ENCODE measurements around the gene UPK3B. TPM values are rescaled to one million over a fixed set of nuclear protein-coding genes. Genes with fewer than 3 reads are reported as not detected.
A peak's percentile ranks its signal among the peaks of the same experiment; 100 is the strongest.
"Not testable (repeated sequence)": the region's sequence is repeated elsewhere in the genome, so short reads cannot be mapped to it uniquely, and the experiment has no call there.

Gene UPK3B
- total RNA-seq, 1 experiment from 2014 or later: 3.6 TPM

DNA sequence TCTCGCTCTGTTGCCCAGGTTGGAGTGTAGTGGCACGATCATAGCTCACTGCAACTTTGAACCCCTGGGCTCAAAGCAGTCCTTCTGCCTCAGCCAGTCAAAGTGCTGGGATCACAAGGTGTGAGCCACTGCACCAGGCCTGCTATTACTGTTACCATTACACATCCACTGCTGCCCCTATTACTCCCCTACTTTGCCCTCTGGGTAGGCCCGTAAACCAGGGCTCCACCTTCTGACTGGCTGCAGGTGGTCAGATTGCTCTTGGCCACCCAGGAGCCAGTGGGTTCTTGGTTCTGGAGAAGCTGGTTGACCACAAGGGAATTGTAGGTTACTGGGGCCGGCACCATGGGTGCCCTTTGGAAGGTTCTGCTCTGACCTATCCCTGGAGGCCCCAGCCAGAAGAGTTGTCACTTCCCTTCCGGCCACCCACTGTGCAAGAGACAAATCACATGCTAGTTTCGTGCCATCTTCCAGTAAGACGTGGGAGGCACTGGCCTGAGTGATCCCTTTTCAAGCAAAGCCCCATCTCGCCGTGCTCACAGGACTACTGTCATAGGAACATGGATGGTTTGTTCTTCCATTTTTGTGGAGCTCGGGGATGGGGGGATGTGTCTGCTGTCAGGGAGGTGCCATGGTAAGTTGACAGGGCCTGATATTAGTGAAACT lies 38.7 kb upstream of the UPK3B start:
- H3K36me3 Mint-ChIP-seq, ATAC-seq, POLR2A ChIA-PET: not testable (repeated sequence)

DNA sequence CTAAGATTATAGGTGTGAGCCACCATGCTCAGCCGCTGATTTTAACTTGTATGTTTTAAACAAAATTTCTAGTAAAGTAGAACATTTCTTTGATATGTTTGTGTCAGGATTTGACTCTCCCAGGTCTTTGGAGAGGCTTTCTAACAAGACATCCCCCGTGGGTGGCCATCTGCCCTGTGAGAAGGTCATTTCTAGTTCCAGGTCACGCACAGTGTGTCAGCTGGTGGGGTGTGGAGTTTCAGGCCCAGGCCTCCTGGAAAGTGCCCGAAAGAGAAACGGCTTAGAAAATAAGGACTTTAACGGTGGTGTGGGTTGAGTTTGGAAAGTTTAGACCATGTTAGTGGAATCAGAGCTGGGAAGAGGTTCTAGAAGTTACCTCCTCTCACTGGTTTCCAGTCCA lies 37.3 kb upstream of the UPK3B start:
- H3K9me3 Mint-ChIP-seq; H3K4me3 Mint-ChIP-seq; H3K27ac Mint-ChIP-seq; POLR2A ChIA-PET; H3K4me1 Mint-ChIP-seq; CTCF ChIA-PET; DNase-seq (ENCODE audit: low spot score); H3K36me3 Mint-ChIP-seq; ATAC-seq; H3K27me3 Mint-ChIP-seq (ENCODE audit: low read depth): not testable (repeated sequence)

More for the DNA sequence above, 38.7 kb upstream of the UPK3B start:
- CTCF ChIA-PET; DNase-seq (ENCODE audit: low spot score); H3K27me3 Mint-ChIP-seq (ENCODE audit: low read depth); H3K4me1 Mint-ChIP-seq; H3K27ac Mint-ChIP-seq; H3K9me3 Mint-ChIP-seq; H3K4me3 Mint-ChIP-seq: not testable (repeated sequence)

DNA sequence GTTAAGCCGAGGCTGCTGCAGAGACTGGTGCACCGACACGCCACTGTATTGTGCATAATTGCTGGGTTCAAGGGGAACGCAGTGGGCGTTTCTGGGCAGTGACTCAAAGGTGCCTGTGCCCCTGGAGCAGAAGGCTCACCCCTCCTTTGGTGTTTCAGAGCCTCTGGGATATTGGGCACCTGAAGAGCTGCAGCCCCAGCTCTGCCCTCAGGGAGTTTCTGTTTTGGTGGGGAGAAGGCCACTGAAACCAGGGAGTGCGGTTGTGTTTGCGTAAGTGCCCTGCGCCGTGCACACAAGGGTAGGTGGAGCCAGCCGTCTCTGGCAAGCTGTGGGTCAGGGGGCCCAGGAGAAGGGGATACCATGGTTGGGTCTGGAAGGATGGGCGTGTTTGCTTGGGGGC lies 34.1 kb upstream of the UPK3B start:
- POLR2A ChIA-PET, H3K4me3 Mint-ChIP-seq: not testable (repeated sequence)

DNA sequence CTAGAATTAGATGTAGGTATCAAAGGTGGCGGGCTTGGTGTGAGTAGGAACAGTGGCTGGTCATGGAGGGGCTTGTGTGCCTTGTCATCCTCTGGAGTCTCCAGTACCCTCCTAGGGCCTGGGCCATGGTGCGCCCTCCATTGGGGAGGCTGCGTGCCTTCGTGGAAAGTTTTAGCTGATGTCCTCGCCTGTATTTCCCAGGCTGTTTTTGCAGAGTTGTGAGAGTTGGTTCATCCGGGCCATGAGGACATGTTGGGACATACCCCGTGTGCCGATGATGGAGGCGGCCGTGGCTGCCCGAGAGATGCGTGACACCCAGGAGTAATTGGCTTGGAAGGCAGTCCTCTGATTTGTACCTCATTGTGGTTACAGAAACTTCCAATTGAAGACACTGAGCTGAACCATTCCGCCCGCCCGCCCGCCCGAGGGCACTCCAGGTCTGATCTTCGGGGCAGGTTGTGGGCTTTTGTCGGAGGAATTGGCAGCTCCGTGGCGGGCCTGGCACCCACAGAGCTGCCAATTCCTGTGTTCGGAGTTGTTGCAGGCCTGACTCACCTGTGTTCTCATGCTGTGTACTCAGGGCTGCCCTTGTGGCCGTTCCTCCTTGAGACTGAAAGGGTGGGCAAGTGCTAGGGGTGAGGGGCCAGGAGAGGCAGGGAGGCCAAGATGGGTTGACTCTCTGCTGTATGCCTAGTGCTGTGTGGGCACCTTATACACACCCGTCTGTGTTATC lies 33.4 kb upstream of the UPK3B start:
- ATAC-seq: peak; percentile 12; the same call in 1 of the 2 replicates
- H3K36me3 Mint-ChIP-seq; POLR2A ChIA-PET; H3K27me3 Mint-ChIP-seq (ENCODE audit: low read depth); DNase-seq (ENCODE audit: low spot score); H3K9me3 Mint-ChIP-seq; H3K4me1 Mint-ChIP-seq; H3K4me3 Mint-ChIP-seq; CTCF ChIA-PET: not testable (repeated sequence)
- peak overlapping the region; percentile 80 for H3K27ac Mint-ChIP-seq

More for the DNA sequence above, 34.1 kb upstream of the UPK3B start:
- peak overlapping the region; percentile 80; the same call in 1 of the 2 replicates for H3K27ac Mint-ChIP-seq
- DNase-seq (ENCODE audit: low spot score); ATAC-seq; H3K36me3 Mint-ChIP-seq; H3K27me3 Mint-ChIP-seq (ENCODE audit: low read depth); H3K9me3 Mint-ChIP-seq; H3K4me1 Mint-ChIP-seq; CTCF ChIA-PET: not testable (repeated sequence)

GRCh38 chr7:76479628-76480027 lies 30.7 kb upstream of the UPK3B start:
- H3K9me3 Mint-ChIP-seq; DNase-seq (ENCODE audit: low spot score); H3K4me1 Mint-ChIP-seq; POLR2A ChIA-PET; ATAC-seq; CTCF ChIA-PET; H3K27ac Mint-ChIP-seq; H3K27me3 Mint-ChIP-seq (ENCODE audit: low read depth); H3K4me3 Mint-ChIP-seq: not testable (repeated sequence)
- peaks cover 16% of the 10 kb centered on the region for H3K36me3 Mint-ChIP-seq

- DNase-seq (ENCODE audit: low spot score); H3K27ac Mint-ChIP-seq; H3K4me1 Mint-ChIP-seq; H3K9me3 Mint-ChIP-seq; H3K27me3 Mint-ChIP-seq (ENCODE audit: low read depth); H3K4me3 Mint-ChIP-seq; POLR2A ChIA-PET; CTCF ChIA-PET: not testable (repeated sequence)
- ATAC-seq: peak; percentile 43; the same call in 1 of the 2 replicates
- H3K36me3 Mint-ChIP-seq: peaks cover 16% of the 10 kb centered on the region
These were observed 29.7 kb upstream of the UPK3B start for GRCh38 chr7:76480403-76481253.

DNA sequence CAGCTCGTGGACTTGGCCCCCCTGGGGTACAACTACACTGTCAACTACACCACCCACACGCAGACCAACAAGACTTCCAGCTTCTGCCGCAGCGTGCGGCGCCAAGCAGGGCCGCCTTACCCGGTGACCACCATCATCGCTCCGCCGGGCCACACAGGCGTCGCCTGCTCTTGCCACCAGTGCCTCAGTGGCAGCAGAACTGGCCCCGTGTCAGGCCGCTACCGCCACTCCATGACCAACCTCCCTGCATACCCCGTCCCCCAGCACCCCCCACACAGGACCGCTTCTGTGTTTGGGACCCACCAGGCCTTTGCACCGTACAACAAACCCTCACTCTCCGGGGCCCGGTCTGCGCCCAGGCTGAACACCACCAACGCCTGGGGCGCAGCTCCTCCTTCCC lies 27.7 kb upstream of the UPK3B start:
- H3K27ac Mint-ChIP-seq; ATAC-seq; H3K4me3 Mint-ChIP-seq; H3K4me1 Mint-ChIP-seq; H3K27me3 Mint-ChIP-seq (ENCODE audit: low read depth); CTCF ChIA-PET; POLR2A ChIA-PET; H3K9me3 Mint-ChIP-seq; DNase-seq (ENCODE audit: low spot score): not testable (repeated sequence)
- H3K36me3 Mint-ChIP-seq: peaks cover 16% of the 10 kb centered on the region

DNA sequence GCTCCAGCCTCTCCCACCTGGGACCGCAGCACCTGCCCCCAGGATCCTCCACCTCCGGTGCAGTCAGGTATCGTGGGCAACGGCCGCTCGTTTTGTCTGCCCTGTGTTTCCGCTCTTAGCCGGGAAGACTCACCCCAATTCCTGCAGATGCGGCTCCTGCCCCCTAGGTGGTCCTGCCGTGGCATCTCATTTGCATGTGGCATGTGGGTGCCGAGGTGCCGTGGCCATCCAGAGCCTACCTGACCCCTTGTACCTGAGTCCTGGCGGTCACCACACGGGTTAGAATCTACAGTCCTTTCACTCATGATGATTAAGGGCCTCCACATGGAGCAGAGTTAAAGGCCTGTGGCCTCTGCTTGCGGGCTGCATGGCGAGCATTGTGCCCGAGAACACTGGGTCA lies 27.3 kb upstream of the UPK3B start:
- H3K4me3 Mint-ChIP-seq; POLR2A ChIA-PET; DNase-seq (ENCODE audit: low spot score); ATAC-seq; CTCF ChIA-PET; H3K9me3 Mint-ChIP-seq; H3K27me3 Mint-ChIP-seq (ENCODE audit: low read depth); H3K4me1 Mint-ChIP-seq: not testable (repeated sequence)
- Mint-ChIP-seq H3K36me3 (peaks cover 16% of the 10 kb centered on the region), H3K27ac (peak overlapping the region; percentile 84; the same call in 1 of the 2 replicates)

- POLR2A ChIA-PET; H3K27ac Mint-ChIP-seq; H3K9me3 Mint-ChIP-seq; H3K4me3 Mint-ChIP-seq; ATAC-seq; CTCF ChIA-PET; H3K4me1 Mint-ChIP-seq; H3K27me3 Mint-ChIP-seq (ENCODE audit: low read depth); DNase-seq (ENCODE audit: low spot score): not testable (repeated sequence)
- peaks cover 16% of the 10 kb centered on the region for H3K36me3 Mint-ChIP-seq
These were observed 25.9 kb upstream of the UPK3B start for GRCh38 chr7:76484456-76484855.

DNA sequence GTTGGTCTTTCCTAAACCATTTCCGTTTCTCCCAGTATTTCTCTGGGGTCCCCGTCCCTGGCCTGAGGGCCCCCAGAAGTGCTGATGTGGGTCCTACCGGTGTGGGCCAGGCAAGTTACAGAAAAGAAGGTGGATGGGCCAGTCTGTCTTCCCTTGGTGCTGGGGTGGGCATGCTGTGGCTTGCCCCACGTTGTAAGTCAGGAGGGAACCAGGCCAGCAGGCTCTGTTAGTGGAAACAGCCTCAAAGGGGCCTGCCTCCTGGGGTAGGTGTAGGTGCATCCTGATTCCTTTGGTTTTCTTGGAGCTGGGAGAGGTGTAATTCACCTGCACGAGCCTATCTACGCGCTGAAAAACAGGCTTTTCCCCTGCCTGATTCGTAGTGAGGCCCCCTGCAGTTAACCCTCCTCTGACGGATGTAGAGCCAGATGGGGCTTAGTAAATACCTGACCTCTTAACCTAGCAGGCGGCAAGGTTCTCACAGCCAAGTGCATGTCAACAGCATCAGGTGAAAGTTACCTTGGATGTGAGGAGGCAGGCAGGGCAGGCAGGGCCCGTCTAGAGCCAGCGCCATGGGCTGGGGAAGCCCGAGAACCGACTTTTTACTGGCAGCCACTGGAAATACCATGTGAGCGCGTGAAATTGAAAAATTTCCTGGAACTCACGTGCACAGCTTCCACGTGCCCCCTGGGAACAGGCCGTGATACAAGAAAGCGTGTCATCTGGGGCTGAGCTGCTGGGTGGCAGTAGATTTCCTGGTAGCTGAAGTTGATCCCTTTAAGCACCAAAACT lies 24.3 kb upstream of the UPK3B start:
- H3K27ac Mint-ChIP-seq; H3K27me3 Mint-ChIP-seq (ENCODE audit: low read depth); POLR2A ChIA-PET; CTCF ChIA-PET; H3K4me1 Mint-ChIP-seq; H3K4me3 Mint-ChIP-seq; H3K9me3 Mint-ChIP-seq: not testable (repeated sequence)
- peaks cover 16% of the 10 kb centered on the region for H3K36me3 Mint-ChIP-seq
- DNase-seq (ENCODE audit: low spot score) (peak; percentile 65), ATAC-seq (peak; percentile 89)

DNA sequence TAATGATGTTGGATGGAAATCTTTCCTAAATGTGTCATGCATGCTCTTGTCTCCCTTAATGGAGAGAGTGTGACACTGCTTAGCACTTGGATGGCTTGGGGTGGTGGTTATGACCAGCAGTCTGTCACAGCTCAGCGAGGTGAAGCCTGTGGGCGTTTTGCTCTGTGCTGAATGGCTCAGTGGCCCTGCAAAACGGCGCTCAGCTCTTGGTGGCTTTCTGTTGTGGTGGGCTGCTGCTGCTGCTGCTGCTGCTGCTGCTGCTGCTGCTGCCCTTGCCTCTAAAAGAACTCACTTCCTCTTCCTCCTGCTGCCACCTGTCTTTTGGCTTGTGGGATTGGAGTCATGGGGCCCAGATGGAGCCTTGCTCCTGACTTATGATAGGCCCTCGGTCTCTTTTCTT lies 23.7 kb upstream of the UPK3B start:
- ATAC-seq; H3K9me3 Mint-ChIP-seq; CTCF ChIA-PET; H3K4me1 Mint-ChIP-seq; H3K27me3 Mint-ChIP-seq (ENCODE audit: low read depth); H3K4me3 Mint-ChIP-seq; POLR2A ChIA-PET; DNase-seq (ENCODE audit: low spot score): not testable (repeated sequence)
- Mint-ChIP-seq H3K36me3 (peaks cover 16% of the 10 kb centered on the region), H3K27ac (peak overlapping the region; percentile 45; the same call in 1 of the 2 replicates)

All from WTC11 (cell line).